Endothelial cell of umbilical vein (primary cell): Measurements from ENCODE around the gene FUT8. TPM values are rescaled to one million over a fixed set of nuclear protein-coding genes. Genes with fewer than 3 reads are reported as not detected.

Experiments used
- BruUV-seq: library from RNA; stranded (reverse); fragments of 400-500 nt; replicated peaks from 2 replicates; lab custom pipeline; 2021; lab: Mats Ljungman, UMichigan
- CTCF ChIA-PET: fragments of 300-600, 350-600 bp; sonication (Branson Sonifier 250); formaldehyde crosslinking; loops from one replicate; lab custom pipeline; 2021; ENCODE audit warnings: antibody characterized with exemption, inconsistent platforms; lab: Charles Lee
- POLR2A ChIA-PET: fragments of 300-600, 350-600 bp; sonication (Branson Sonifier 250); formaldehyde crosslinking; loops from one replicate; lab custom pipeline; 2021; ENCODE audit warnings: antibody characterized with exemption, inconsistent platforms; lab: Charles Lee
- DNase-seq: peaks from one replicate; pipeline ENCODE4 v3.0.0-alpha.2; 2011; ENCODE audit warnings: low read depth, low spot score
- FAIRE-seq: peaks from 2 replicates; lab custom pipeline; 2011; peaks lifted over from hg19 to GRCh38; lab: Jason Lieb, UNC
- H2AFZ ChIP-seq: 2 replicates; pipeline ENCODE4 v1.6.0; 2012; ENCODE audit warnings: low read depth, low read length, control low read depth, inconsistent platforms
- H3K27ac ChIP-seq: 2 replicates; pipeline ENCODE4 v1.5.1; 2011; ENCODE audit warnings: low read depth, mild to moderate bottlenecking, control low read depth, low read length, moderate library complexity; ENCODE audit not compliant: insufficient read depth
- H3K27me3 ChIP-seq, 2 experiments: 2 replicates each; pipeline versions ENCODE4 v1.6.0 to v1.6.1; 2011; ENCODE audit warnings: low read length in 2 of 2, mixed read lengths in 1 of 2; ENCODE audit not compliant: control insufficient read depth in 2 of 2, insufficient read depth in 2 of 2
- H3K36me3 ChIP-seq, 2 experiments: 2 replicates in 1 of 2; 3 replicates in 1 of 2; pipeline ENCODE4 v1.5.1; 2011; ENCODE audit warnings: low read length in 2 of 2, mild to moderate bottlenecking in 1 of 2, moderate library complexity in 1 of 2; ENCODE audit not compliant: control insufficient read depth in 2 of 2, insufficient read depth in 2 of 2; ENCODE audit errors: extremely low read depth in 1 of 2
- H3K4me1 ChIP-seq: 3 replicates; pipeline ENCODE4 v1.5.1; 2011; ENCODE audit warnings: mild to moderate bottlenecking, low read length; ENCODE audit not compliant: control insufficient read depth, insufficient read depth; ENCODE audit errors: extremely low read depth
- H3K4me2 ChIP-seq: 2 replicates; pipeline ENCODE4 v1.6.1; 2011; ENCODE audit warnings: low read length, control low read depth, mixed read lengths; ENCODE audit not compliant: insufficient read depth
- H3K4me3 ChIP-seq, 3 experiments: fragments of 200-600 bp in 1 of 3; sonication (generic), shearing (Covaris generic) in 1 of 3; replicated peaks in 1 of 3; 2 replicates each; pipeline ENCODE4 v1.5.1; 2011 to 2016; ENCODE audit warnings: control low read depth in 3 of 3, low read length in 3 of 3, mild to moderate bottlenecking in 2 of 3, inconsistent platforms in 1 of 3, low read depth in 1 of 3, moderate library complexity in 1 of 3; ENCODE audit not compliant: insufficient read depth in 1 of 3
- H3K79me2 ChIP-seq: 2 replicates; pipeline ENCODE4 v1.6.0; 2012; ENCODE audit warnings: low read length, inconsistent platforms; ENCODE audit not compliant: control insufficient read depth, insufficient read depth
- H3K9ac ChIP-seq: replicated peaks from 2 replicates; pipeline ENCODE3; 2011; ENCODE audit warnings: low read length, control low read depth; ENCODE audit not compliant: insufficient read depth; ENCODE audit errors: extremely low read depth
- H3K9me1 ChIP-seq: replicated peaks from 3 replicates; pipeline ENCODE4 v1.6.0; 2011; ENCODE audit warnings: mild to moderate bottlenecking, low read length; ENCODE audit not compliant: control insufficient read depth, insufficient read depth; ENCODE audit errors: extremely low read depth
- H3K9me3 ChIP-seq: replicated peaks from 2 replicates; pipeline ENCODE4 v1.5.1; 2012; ENCODE audit warnings: low read length, inconsistent platforms; ENCODE audit not compliant: control insufficient read depth, insufficient read depth
- H4K20me1 ChIP-seq: replicated peaks from 2 replicates; pipeline ENCODE3; 2011; ENCODE audit warnings: mild to moderate bottlenecking, low read length; ENCODE audit not compliant: control insufficient read depth, insufficient read depth; ENCODE audit errors: extremely low read depth
- CTCF ChIP-seq, 2 donors: IDR thresholded peaks; 1 replicate in 1 of 2; 2 replicates in 1 of 2; pipeline ENCODE4 v1.5.1; 2011; ENCODE audit warnings: low read length in 2 of 2, mild to moderate bottlenecking in 2 of 2, moderate library complexity in 2 of 2, control low read depth in 1 of 2, inconsistent platforms in 1 of 2, low read depth in 1 of 2; ENCODE audit not compliant: insufficient read depth in 1 of 2; ENCODE audit errors: extremely low read depth in 1 of 2
- EZH2 ChIP-seq: IDR thresholded peaks from 2 replicates; pipeline ENCODE4 v1.6.1; 2012; ENCODE audit warnings: borderline replicate concordance, low read depth, mild to moderate bottlenecking, moderate library complexity, low read length, inconsistent platforms; ENCODE audit not compliant: severe bottlenecking
- FOS ChIP-seq: IDR thresholded peaks from 2 replicates; pipeline ENCODE4 v1.6.1; 2011; ENCODE audit warnings: mild to moderate bottlenecking, low read length, moderate library complexity, borderline replicate concordance; ENCODE audit not compliant: insufficient read depth
- GATA2 ChIP-seq: IDR thresholded peaks from 2 replicates; pipeline ENCODE4 v1.7.0; 2011; ENCODE audit warnings: low read depth, mild to moderate bottlenecking, moderate library complexity, mixed read lengths, low read length; ENCODE audit not compliant: insufficient read length, insufficient read depth
- JUN ChIP-seq: IDR thresholded peaks from 2 replicates; pipeline ENCODE4 v1.6.1; 2011; ENCODE audit warnings: borderline replicate concordance, low read depth; ENCODE audit not compliant: insufficient read length, insufficient read depth
- MAX ChIP-seq: IDR thresholded peaks from 2 replicates; pipeline ENCODE4 v1.6.1; 2011; ENCODE audit not compliant: insufficient read depth, insufficient read length
- MYC ChIP-seq: IDR thresholded peaks from one replicate; pipeline ENCODE4 v1.6.1; 2011; ENCODE audit warnings: mild to moderate bottlenecking, low read depth, low read length
- POLR2A ChIP-seq: IDR thresholded peaks from 2 replicates; pipeline ENCODE4 v1.6.1; 2012; ENCODE audit warnings: low read depth, mild to moderate bottlenecking, control low read depth, low read length
- POLR2AphosphoS5 ChIP-seq: IDR thresholded peaks from 2 replicates; pipeline ENCODE4 v1.6.1; 2012; ENCODE audit warnings: low read depth, mild to moderate bottlenecking, control low read depth, low read length, moderate library complexity; ENCODE audit not compliant: insufficient read depth
- dilution Hi-C: fragments of 300-500 bp; cut with MboI; formaldehyde crosslinking; loops from one replicate; pipeline ENCODE4 v1.15.0; 2019; ENCODE audit warnings: low sequenced_read_pairs; ENCODE audit not compliant: extremely low pct_ligation_motif_present
- intact Hi-C: fragments of 100-400 bp; cut with micrococcal nuclease; formaldehyde crosslinking; loops from one replicate; pipeline ENCODE4 v1.10.0; 2022
- polyA plus RNA-seq, 4 experiments: library from polyadenylated mRNA; depleted of rRNA in 3 of 4; stranded (reverse) in 3 of 4; unstranded in 1 of 4; fragments of >200 nt; gene quantifications; 2 replicates each; pipeline versions ENCODE4 v1.2.1 to v1.2.3, GENCODE V29; 2011 to 2012; ENCODE audit warnings: missing spikeins in 1 of 4
- total RNA-seq: library from RNA; stranded (reverse); gene quantifications from 2 replicates; pipeline ENCODE4 v1.2.3, GENCODE V29; 2021

FUT8 gene
- total and polyA plus RNA-seq, 2 donors (not counting 3 experiments of a cell fraction or from before 2014, with no cell fraction given), result 16.7 to 38.8 TPM

- H3K4me1 ChIP-seq, result no peaks in the 10 kb centered on the region
- H3K4me2 ChIP-seq, result no peak overlapping the region
- no peak overlapping the region for H3K4me3 ChIP-seq
- H3K9ac ChIP-seq, result no peak overlapping the region
- intact Hi-C loops, result no loop called here
- H3K27me3 ChIP-seq, result no peaks in the 10 kb centered on the region
- TF ChIP-seq POLR2AphosphoS5 (no peak), MYC (no peak), CTCF (IDR thresholded peaks at IDR 0.05; ENCODE audit: extremely low read depth in 1 of 2, insufficient read depth in 1 of 2, low read depth in 1 of 2, low read length in 2 of 2) (no peak), JUN (no peak), EZH2 (no peak), GATA2 (no peak), MAX (no peak), POLR2A (no peak), FOS (no peak)
- no peaks in the 10 kb centered on the region for H3K9me3 ChIP-seq
- FAIRE-seq (no peak), DNase-seq (no peak)
- CTCF ChIA-PET, result interaction anchor here (1.2 kb wide), 2 partner anchors 9 to 15 kb away, joined by 3 read pairs; no protein-coding TSS in a partner anchor
- H2AFZ ChIP-seq, result no peak overlapping the region
- no peaks in the 10 kb centered on the region for H4K20me1 ChIP-seq
- H3K9me1 ChIP-seq, result no peaks in the 10 kb centered on the region
- dilution Hi-C loops, result no loop called here
- H3K79me2 ChIP-seq, result no peaks in the 10 kb centered on the region
- BruUV-seq, result no TSS peak
- H3K36me3 ChIP-seq, result no peaks in the 10 kb centered on the region
- POLR2A ChIA-PET, result no interaction called here
- no peak overlapping the region for H3K27ac ChIP-seq
Observed at GRCh38 chr14:65396082-65396910, 16.2 kb upstream of the FUT8 start.
